Measurements from ENCODE around the gene PTPA.

DNA sequence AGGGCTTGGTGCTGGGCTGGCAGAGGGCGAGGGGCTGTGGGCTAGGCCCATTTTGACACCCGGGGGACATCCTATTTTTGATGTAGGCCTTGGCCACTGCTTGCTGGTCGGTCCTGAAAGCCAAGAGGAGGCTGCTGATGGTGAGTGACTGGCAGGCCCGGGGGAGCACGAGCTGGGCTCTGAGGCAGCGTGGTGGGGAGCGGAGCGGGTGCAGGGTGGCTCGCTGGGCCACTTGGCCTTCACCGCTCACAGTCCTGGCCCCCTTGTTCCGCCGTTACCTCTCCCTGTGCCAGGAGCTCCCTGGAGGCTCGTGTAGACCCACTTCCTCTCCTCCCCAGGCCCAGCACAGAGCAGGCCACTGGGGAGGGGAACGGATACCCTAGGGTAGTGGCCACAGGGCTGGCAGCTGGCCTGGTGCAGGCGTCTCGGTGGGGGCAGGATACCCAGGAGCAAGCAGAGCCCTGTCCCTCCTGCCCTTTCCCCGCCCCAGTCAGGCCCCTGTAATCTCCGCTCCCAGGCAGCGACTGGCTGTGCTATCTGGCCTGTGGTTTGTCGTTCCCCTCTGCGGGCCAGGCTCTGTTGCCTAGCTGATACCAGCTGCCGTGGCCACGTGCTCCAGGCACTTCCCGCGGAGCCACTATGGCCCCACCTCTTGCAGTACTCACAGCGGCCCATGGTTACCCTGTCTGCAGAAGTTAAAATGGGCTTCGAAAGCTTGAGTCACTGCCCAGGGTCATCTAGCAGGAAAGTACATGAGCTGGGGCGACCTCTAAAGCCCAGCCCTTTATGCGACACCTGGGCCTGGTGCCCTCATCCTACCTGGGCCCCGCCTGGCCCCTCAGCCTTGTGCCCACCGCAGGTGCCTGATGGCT is 42.0 kb upstream of the PTPA start:
- TF ChIP-seq EZH2 (IDR thresholded peaks at IDR 0.05; ENCODE audit: insufficient read depth, poor library complexity, severe bottlenecking) (no peak), EZH2phosphoT487 (IDR thresholded peaks at IDR 0.05; ENCODE audit: insufficient read depth, low read depth) (no peak)

All from GM23248 (cell line).